Measurements from ENCODE around the gene NAV2.
A peak's percentile ranks its signal among the peaks of the same experiment; 100 is the strongest.
"Not testable (repeated sequence)": the region's sequence is repeated elsewhere in the genome, so short reads cannot be mapped to it uniquely, and the experiment has no call there.

Gene NAV2

DNA sequence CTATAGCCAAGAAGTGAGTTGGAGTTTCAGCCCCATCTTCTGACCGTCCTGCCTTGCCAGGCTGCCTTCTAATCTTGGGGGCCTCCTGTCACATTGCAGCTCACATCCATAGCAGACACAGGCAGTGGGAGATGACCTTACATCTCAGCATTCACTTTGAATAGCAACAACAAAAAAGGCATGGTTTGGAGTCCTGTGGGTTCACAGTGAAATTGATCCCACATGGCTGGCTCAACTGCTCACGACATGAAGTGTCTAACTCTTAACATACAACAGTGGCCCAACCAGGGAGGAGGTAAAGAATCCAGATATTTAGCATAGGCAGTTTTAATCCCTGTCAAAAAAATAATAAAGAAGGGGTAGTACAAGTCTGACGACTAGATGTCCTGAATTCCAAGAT, 409.5 kb downstream of the NAV2 start:
- H3K9me3 Mint-ChIP-seq, result no peaks in the 10 kb centered on the region
- DNase-seq (ENCODE audit: low spot score in 2 of 2), result no peak
- no peaks in the 10 kb centered on the region for H3K4me1 Mint-ChIP-seq
- no peak overlapping the region for H3K4me3 Mint-ChIP-seq
- no peak for ATAC-seq
- no peak overlapping the region for H3K27ac Mint-ChIP-seq
- H3K36me3 Mint-ChIP-seq, result no peaks in the 10 kb centered on the region

DNA sequence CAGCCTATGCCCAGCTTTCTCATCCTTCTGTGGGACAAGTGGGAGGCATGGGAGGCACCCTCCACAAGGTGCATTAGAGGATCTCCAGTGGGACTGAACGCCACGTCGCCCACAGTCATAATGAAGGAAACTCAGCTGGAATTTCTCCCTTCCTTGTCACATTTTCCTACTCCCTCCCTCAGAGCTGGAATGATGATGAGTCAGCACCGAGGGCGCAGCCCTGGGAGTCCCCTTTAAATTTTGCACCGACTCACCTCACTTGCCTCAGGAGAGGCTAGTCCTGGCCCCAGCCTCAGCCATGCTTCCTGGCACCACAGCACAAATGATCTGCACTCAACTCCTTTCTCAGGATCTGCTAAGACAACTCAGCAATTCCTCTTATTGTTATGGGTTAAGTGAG, 413.3 kb downstream of the NAV2 start:
- ATAC-seq (no peak), DNase-seq (ENCODE audit: low spot score in 2 of 2) (no peak)
- H3K36me3 Mint-ChIP-seq, result no peaks in the 10 kb centered on the region
- no peak overlapping the region for H3K4me3 Mint-ChIP-seq
- no peaks in the 10 kb centered on the region for H3K9me3 Mint-ChIP-seq
- no peaks in the 10 kb centered on the region for H3K4me1 Mint-ChIP-seq
- H3K27ac Mint-ChIP-seq, result no peak overlapping the region

DNA sequence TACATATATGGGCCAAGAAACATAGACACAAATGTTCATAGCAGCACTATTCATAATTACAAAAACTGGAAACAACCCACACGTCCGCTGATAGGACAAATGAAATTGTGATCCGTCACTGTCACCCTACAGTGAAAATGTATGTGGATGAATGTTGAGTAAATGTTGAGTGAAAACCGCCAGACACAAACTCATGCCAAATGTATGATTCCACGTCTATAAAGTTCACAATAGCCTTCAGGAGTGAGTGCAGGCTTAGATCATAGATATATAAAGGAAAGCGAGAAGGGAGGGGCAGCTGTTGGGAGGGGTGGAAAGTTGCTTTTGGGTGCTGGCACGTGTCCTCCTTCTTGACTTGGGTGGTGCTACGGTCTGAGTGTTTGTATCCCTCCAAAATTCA, 414.1 kb downstream of the NAV2 start:
- no peak for ATAC-seq
- H3K4me1 Mint-ChIP-seq, result peaks cover 2% of the 10 kb centered on the region
- H3K27ac Mint-ChIP-seq, result no peak overlapping the region
- no peaks in the 10 kb centered on the region for H3K36me3 Mint-ChIP-seq
- no peaks in the 10 kb centered on the region for H3K9me3 Mint-ChIP-seq
- no peak overlapping the region for H3K4me3 Mint-ChIP-seq
- no peak for DNase-seq (ENCODE audit: low spot score in 2 of 2)

DNA sequence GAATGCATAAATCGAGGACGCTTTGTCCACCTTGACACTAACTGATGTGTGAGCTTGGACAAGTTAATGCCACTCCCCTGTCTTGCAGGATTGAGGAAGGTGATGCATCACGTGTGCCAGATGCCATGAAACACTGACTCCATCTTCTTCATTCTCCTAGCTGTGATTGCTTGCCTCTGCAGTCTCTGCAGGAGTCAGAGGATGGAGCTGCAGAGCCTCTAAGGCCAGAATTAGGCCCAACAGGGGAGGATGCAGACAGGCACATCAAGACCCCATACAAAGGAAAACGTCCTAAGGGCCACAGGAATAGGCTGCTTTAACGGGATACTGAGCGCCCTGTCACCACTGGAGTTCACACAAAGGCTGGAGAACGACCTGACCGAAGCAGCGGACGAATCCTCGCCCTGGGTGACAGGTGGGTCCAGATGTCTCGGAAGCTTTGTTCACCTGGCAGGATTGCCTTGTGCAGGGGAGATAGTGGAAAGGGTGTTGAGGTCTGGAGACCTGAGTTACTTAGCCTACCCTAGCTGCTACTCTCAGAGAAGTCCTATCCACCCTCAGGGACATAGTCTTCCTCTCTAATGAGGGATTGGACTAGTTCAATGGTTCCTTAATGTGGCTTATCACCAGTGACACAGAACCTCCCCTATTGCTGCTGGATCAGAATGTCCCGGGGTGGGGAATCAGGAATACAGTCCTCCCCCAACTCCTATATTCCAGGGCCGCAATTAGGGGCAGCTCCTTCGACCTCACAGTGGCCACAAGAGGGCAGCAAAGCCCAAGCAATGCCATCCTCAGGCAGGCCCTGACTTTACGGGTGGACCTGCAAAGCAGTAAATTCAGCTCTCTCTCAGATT, 415.3 kb downstream of the NAV2 start:
- Mint-ChIP-seq H3K27ac (no peak overlapping the region), H3K36me3 (no peaks in the 10 kb centered on the region), H3K4me1 (peaks cover 13% of the 10 kb centered on the region), H3K4me3 (no peak overlapping the region), H3K9me3 (no peaks in the 10 kb centered on the region)
- DNase-seq (ENCODE audit: low spot score in 2 of 2) (peak; percentile 59 to 86), ATAC-seq (peak; percentile 68)

DNA sequence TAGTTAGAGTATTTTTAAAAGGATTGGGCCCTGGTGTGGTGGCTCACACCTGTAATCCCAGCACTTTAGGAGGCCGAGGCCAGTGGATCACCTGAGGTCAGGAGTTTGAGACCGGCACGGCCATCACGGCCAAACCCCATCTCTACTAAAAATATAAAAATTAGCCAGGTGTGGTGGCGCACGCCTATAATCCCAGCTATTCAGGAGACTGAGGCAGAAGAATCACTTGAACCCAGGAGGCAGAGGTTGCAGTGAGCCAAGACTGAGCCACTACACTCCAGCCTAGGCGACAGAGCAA, 415.8 kb downstream of the NAV2 start:
- DNase-seq (ENCODE audit: low spot score in 2 of 2); ATAC-seq; H3K36me3 Mint-ChIP-seq; H3K27ac Mint-ChIP-seq; H3K9me3 Mint-ChIP-seq; H3K4me3 Mint-ChIP-seq: not testable (repeated sequence)
- H3K4me1 Mint-ChIP-seq, result peaks cover 13% of the 10 kb centered on the region

DNA sequence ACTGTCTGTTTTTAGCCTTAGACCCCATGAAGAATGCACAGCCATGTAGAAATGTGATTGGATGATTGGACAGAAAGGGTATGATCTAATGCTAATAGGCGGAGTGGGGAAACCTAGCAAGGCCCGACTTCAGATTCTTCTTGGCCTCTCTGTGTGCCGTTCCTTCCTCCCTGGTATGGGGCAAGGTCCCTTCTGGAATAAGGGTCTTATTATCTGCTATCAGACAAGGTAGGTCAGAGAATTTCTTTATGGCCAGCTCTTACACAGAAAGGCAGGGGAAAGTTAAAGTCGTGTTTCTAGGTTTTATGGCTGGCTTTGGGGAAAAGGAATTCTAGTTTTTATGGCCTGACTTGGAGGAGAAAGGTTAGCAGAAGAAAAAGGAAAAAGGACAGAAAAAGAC, 417.0 kb downstream of the NAV2 start:
- no peak for ATAC-seq
- H3K27ac Mint-ChIP-seq, result no peak overlapping the region

DNA sequence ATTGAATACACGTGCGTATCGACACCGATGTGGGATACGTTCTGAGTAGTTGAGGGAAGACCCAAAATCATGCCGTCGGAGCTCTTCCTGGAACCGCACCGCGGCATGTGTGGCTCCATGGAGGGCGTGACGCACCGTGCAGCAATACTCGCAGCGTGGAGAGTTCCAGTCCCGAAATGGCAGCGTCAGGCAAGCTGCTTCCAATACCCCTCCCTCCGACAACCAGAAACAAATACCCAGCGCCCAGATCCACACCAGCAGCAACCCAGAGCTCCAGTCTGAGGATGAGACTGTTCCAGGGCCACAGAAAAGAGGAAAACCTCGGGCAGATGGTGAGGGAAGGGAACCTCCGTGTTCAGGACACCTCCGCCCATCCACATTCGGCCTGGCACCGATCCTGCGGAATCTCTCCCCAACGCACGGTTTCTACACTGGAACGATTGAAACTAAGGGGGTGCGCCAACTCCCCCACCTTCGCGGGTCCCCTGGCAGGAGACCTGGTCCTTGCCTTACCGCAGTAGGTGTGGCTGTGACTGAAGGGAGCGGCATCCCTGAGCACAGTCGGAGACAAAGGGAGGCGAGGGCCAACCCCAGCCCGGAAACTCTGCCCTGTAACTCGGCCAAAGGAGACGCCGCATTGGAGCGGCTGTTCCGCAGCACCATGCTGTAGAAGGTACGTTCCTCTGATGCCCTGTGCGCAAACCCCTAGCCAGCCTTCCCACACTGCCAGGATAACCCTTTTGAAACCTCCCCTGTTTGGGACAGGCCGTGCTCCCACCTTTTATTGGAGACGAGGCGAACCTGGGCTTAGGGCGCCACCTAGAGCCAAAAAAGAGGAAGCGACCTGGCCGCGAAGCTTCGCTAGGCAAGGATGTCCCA, 419.4 kb downstream of the NAV2 start:
- H3K27ac Mint-ChIP-seq, result no peak overlapping the region
- ATAC-seq (peak; percentile 59), DNase-seq (ENCODE audit: low spot score in 2 of 2) (peak; percentile 28 to 68)
- peaks cover 13% of the 10 kb centered on the region for H3K4me1 Mint-ChIP-seq
- no peaks in the 10 kb centered on the region for H3K36me3 Mint-ChIP-seq
- H3K4me3 Mint-ChIP-seq, result peak overlapping the region; percentile 65
- H3K9me3 Mint-ChIP-seq, result no peaks in the 10 kb centered on the region

More for the DNA sequence above, 417.0 kb downstream of the NAV2 start:
- no peak for DNase-seq (ENCODE audit: low spot score in 2 of 2)
- Mint-ChIP-seq H3K9me3 (no peaks in the 10 kb centered on the region), H3K4me3 (no peak overlapping the region), H3K4me1 (peaks cover 13% of the 10 kb centered on the region), H3K36me3 (no peaks in the 10 kb centered on the region)

DNA sequence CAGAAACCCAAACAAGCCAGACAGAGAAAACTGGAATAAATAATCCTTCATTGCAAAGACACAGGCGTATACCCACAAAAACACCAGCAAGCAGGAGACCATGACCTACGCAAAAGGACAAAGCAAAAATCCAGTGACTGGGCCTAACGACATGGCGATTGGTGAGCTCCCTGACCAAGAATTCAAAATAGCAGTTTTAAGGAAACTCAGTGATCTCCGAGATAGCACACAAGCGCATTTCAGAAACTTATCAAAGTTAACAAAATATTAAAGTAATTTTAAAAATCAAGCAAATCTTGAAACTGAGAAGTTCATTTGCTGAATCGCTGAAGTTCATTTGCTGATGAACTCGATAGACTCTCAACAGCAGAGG, 420.0 kb downstream of the NAV2 start:
- no peak for ATAC-seq
- H3K27ac Mint-ChIP-seq, result no peak overlapping the region
- no peaks in the 10 kb centered on the region for H3K9me3 Mint-ChIP-seq
- peaks cover 13% of the 10 kb centered on the region for H3K4me1 Mint-ChIP-seq
- no peaks in the 10 kb centered on the region for H3K36me3 Mint-ChIP-seq
- peak overlapping the region; percentile 65 for H3K4me3 Mint-ChIP-seq
- no peak for DNase-seq (ENCODE audit: low spot score in 2 of 2)

DNA sequence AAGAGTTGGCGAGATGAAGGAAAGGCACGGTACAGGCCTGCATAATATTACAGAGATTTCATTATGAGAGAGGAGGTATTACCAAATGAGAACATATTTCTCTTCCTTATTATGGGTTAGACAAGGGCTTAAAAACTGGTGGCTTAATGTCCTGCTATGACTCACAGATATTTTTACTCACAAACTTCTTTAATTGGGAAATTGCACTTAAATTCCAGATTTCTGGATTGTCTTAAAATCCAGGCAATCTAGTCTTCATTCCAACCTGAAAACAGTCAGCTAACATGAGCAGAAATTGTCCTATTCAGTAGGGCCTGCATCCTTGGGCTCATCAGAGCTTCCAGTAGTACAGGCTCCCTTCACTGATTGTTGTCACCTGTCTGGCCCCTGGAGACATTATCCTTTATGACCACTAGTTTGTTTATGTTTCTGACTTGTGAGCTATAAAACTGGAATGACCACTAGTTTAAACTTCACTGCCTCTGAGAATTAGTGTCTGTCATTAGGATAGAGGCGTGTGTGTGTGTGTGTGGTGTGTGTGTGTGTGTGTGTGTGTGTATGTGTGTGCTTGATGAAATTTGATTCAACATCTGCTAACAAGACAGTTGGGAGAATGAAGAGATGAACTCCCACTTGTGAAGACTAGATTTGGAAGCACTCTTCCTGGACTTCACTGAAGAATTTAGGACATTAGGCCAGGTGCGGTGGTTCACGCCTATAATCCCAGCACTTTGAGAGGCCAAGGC, 422.5 kb downstream of the NAV2 start:
- no peak for ATAC-seq
- Mint-ChIP-seq H3K27ac (no peak overlapping the region), H3K36me3 (no peaks in the 10 kb centered on the region)

DNA sequence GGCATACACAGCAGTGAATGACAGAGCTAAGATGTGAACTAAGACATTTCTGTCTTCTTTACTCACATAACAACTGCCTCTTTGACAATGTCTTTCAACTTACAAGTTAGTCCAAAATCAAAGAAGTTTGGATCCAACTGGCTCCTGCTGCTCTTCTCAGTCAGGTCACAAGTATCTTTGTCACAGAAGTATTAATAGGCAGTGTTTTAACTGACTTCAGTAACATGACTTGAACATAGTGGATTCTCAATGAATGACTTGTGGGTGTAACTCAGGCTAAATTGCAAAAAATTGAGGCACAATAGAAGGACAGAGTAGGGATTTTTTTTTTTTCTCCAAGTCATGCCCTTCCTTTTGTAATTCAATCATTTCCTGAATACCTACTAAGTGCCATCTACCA, 425.0 kb downstream of the NAV2 start:
- Mint-ChIP-seq H3K36me3 (no peaks in the 10 kb centered on the region), H3K27ac (no peak overlapping the region), H3K9me3 (no peaks in the 10 kb centered on the region), H3K4me3 (no peak overlapping the region), H3K4me1 (peaks cover 1% of the 10 kb centered on the region)
- no peak for ATAC-seq
- no peak for DNase-seq (ENCODE audit: low spot score in 2 of 2)

More for the DNA sequence above, 422.5 kb downstream of the NAV2 start:
- no peak overlapping the region for H3K4me3 Mint-ChIP-seq
- peaks cover 13% of the 10 kb centered on the region for H3K4me1 Mint-ChIP-seq
- DNase-seq (ENCODE audit: low spot score in 2 of 2), result no peak
- H3K9me3 Mint-ChIP-seq, result no peaks in the 10 kb centered on the region

DNA sequence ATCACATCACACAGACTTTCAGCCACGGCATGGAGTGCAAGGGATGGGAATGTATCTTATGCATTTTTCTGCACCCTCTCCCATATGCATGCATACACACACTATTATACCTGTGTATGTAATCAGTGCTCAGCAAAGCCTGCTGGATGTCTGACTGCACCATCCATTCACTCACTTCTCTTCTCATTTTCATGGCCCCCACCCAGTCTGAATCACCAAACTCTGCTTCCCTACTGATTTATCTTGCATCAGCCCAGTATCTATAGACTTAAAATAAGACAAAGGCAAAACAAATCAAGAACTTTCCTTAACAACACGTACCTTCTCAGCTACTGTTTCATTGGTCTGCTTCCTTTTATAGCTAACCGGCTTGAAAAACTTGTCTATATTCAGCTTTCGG, 426.1 kb downstream of the NAV2 start:
- H3K36me3 Mint-ChIP-seq, result no peaks in the 10 kb centered on the region
- no peak overlapping the region for H3K27ac Mint-ChIP-seq
- no peak for DNase-seq (ENCODE audit: low spot score in 2 of 2)
- no peak overlapping the region for H3K4me3 Mint-ChIP-seq
- no peak for ATAC-seq
- H3K9me3 Mint-ChIP-seq, result no peaks in the 10 kb centered on the region
- H3K4me1 Mint-ChIP-seq, result no peaks in the 10 kb centered on the region

DNA sequence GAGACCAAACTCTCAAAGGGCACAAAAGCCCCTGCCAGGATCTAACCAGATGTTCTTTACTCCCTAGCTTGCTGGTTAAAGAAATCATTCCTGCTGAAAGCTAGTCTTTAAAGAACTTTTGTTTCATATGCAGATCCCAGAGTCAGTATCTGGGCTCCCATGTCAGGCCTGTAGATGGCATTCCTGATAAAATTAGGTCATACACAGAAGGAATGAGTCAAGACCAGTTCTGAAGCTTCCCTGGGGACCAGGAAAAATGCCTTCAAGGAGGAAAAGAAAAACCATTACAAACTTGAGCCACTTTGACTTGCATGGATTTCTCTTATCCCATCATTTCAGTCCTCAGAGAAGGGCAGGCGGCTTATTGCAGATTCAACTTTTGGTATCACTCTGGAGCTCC, 441.7 kb downstream of the NAV2 start:
- ATAC-seq, result no peak
- H3K9me3 Mint-ChIP-seq, result no peaks in the 10 kb centered on the region
- H3K27ac Mint-ChIP-seq, result no peak overlapping the region

DNA sequence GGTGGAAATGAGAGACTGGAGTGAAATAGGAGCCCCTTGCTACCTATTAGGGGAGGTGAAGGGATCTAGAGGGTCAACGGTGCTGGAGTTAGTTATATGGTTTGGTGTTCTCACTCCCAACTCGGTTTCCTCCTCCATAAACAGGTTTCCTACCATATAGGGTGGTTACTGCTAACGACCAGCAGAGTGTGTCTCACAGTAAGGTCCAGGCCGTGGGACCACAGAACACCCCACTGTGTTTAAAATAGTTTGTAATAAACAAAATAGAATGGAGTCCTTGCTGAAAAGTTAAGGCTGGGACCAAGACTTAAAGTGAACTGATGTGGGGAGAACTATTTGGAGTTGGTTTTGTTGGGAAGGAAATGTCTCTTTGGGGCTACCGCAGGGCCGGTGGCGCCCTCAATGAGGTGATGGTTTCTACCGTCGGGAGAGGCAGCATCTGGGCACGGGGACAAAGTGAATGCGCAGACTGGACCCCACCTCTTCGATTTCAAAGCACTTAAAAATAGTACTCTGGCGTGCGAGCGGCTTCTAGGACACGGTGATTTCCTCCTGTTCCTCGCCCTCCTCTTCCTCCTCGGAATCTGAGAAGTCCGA, 443.1 kb downstream of the NAV2 start:
- no peak for ATAC-seq
- peaks cover 8% of the 10 kb centered on the region for H3K36me3 Mint-ChIP-seq
- no peak overlapping the region for H3K27ac Mint-ChIP-seq
- H3K9me3 Mint-ChIP-seq, result no peaks in the 10 kb centered on the region
- DNase-seq (ENCODE audit: low spot score in 2 of 2), result no peak
- H3K4me1 Mint-ChIP-seq, result peaks cover 20% of the 10 kb centered on the region
- H3K4me3 Mint-ChIP-seq, result peak overlapping the region; percentile 65

More for the DNA sequence above, 441.7 kb downstream of the NAV2 start:
- no peak for DNase-seq (ENCODE audit: low spot score in 2 of 2)
- H3K36me3 Mint-ChIP-seq, result peaks cover 8% of the 10 kb centered on the region
- H3K4me1 Mint-ChIP-seq, result peaks cover 20% of the 10 kb centered on the region
- no peak overlapping the region for H3K4me3 Mint-ChIP-seq

DNA sequence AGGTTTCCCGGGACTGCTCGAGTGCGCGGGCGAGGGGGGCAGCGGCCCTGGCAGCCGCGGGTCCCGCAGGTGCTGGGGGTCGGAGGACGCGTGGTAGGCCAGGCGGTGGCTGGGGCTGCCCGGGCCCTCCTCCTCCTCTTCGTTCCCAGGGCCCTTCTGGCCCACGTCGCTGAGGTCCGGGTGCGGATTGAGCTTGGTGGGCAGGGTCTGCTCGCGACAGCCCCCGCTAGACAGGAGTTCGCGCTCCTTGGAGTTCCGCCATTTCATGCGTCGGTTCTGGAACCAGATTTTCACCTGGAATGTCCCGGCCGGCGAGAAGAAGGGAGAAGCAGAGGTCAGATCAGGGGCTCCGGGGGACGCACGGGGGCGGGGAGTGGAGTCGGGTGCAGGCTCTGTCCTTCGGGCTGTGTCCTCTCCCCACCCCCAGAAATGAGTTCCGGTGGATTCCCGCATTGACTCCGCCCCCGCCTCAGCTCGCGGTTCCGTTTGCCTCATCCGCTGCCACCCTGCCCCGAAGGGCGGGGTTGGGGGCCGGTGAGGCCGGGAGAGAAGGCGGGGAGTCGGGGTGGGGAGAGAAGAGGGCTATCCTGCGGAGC, 443.7 kb downstream of the NAV2 start:
- Mint-ChIP-seq H3K36me3 (peaks cover 8% of the 10 kb centered on the region), H3K27ac (no peak overlapping the region), H3K4me3 (peak overlapping the region; percentile 65), H3K4me1 (peaks cover 20% of the 10 kb centered on the region), H3K9me3 (no peaks in the 10 kb centered on the region)
- ATAC-seq, result peak; percentile 44
- peak in 1 of 2 donors; percentile 53 for DNase-seq (ENCODE audit: low spot score in 2 of 2)
